PFSK-1 (cell line): ENCODE data around the gene AURKA.

ENCODE experiments used
- POLR2AphosphoS5 ChIP-seq: IDR thresholded peaks from 2 replicates; pipeline ENCODE4 v1.6.1; 2012; ENCODE audit warnings: low read depth, mild to moderate bottlenecking, control low read depth, low read length, moderate library complexity
- REST ChIP-seq, 2 experiments: IDR thresholded peaks; 2 replicates each; pipeline versions ENCODE4 v1.6.1 to v1.8.0; 2011 to 2012; ENCODE audit warnings: low read depth in 2 of 2, low read length in 2 of 2, control low read depth in 1 of 2, inconsistent platforms in 1 of 2, mild to moderate bottlenecking in 1 of 2, moderate library complexity in 1 of 2; ENCODE audit not compliant: insufficient read depth in 1 of 2
- SIN3A ChIP-seq: IDR thresholded peaks from 2 replicates; pipeline ENCODE4 v1.6.1; 2012; ENCODE audit warnings: mild to moderate bottlenecking, low read length, moderate library complexity, borderline replicate concordance; ENCODE audit not compliant: insufficient read depth
- TAF1 ChIP-seq: IDR thresholded peaks from 2 replicates; pipeline ENCODE4 v1.6.1; 2012; ENCODE audit warnings: low read length, control low read depth, borderline replicate concordance; ENCODE audit not compliant: insufficient read depth

GRCh38 chr20:56438284-56438683 lies 46.3 kb upstream of the AURKA start:
- TF ChIP-seq TAF1 (no peak), POLR2AphosphoS5 (no peak), SIN3A (no peak), REST (IDR thresholded peaks at IDR 0.05; ENCODE audit: insufficient read depth in 1 of 2, low read depth in 2 of 2, low read length in 2 of 2) (no peak)
